Ascending aorta (tissue), 2 donors: ENCODE results near the gene DENND10. TPM values are rescaled to one million over a fixed set of nuclear protein-coding genes. Genes with fewer than 3 reads are reported as not detected.
"Not testable (repeated sequence)": the region's sequence is repeated elsewhere in the genome, so short reads cannot be mapped to it uniquely, and the experiment has no call there.

ENCODE experiments used
- DNase-seq, 2 donors: peaks; one replicate each; pipeline ENCODE4 v3.0.0-alpha.2; 2019; ENCODE audit warnings: low spot score in 2 of 2
- H3K27ac ChIP-seq, 2 donors: fragments of 200-600 bp; sonication (generic); one replicate each; pipeline ENCODE4 v1.5.1; 2016 to 2017; ENCODE audit warnings: mild to moderate bottlenecking in 1 of 2
- H3K27me3 ChIP-seq: fragments of 200-600 bp; sonication (generic); one replicate; pipeline ENCODE4 v1.5.1; 2017
- H3K36me3 ChIP-seq, 2 donors: fragments of 200-600 bp; sonication (generic); one replicate each; pipeline ENCODE4 v1.5.1; 2016
- H3K4me1 ChIP-seq, 2 donors: fragments of 200-600 bp; sonication (generic); one replicate each; pipeline ENCODE4 v1.5.1; 2016 to 2017; ENCODE audit warnings: mild to moderate bottlenecking in 1 of 2
- H3K4me3 ChIP-seq, 2 donors: fragments of 200-600 bp; sonication (generic); one replicate each; pipeline ENCODE4 v1.5.1; 2016 to 2017; ENCODE audit warnings: mild to moderate bottlenecking in 1 of 2
- H3K9me3 ChIP-seq, 2 donors: fragments of 200-600 bp; sonication (generic); one replicate each; pipeline ENCODE4 v1.5.1; 2016
- CTCF ChIP-seq, 3 experiments: fragments of 200-600 bp in 2 of 3; fragments of 450-650 bp in 1 of 3; sonication (generic) in 2 of 3; IDR thresholded peaks; one replicate each; pipeline ENCODE4 v1.5.1; 2016 to 2019; ENCODE audit warnings: antibody characterized with exemption in 3 of 3, mild to moderate bottlenecking in 1 of 3, moderate library complexity in 1 of 3
- intact Hi-C: fragments of 100-400 bp; cut with DNase I; formaldehyde crosslinking; loops from one replicate; pipeline ENCODE4 v1.15.1; 2023
- total RNA-seq: library from RNA; depleted of rRNA; stranded (reverse); fragments of >200 nt; gene quantifications from one replicate; pipeline ENCODE4 v1.1.0, GENCODE V29; 2016

The DENND10 gene
- total RNA-seq, 1 donor from 2014 or later = 85.1 TPM

GRCh38 chr10:119100434-119101238 is 3.3 kb upstream of the DENND10 start:
- DNase-seq = no peak
- Histone ChIP-seq H3K27ac (no peak overlapping the region), H3K4me3 (no peak overlapping the region), H3K9me3 (no peaks in the 10 kb centered on the region), H3K4me1 (no peaks in the 10 kb centered on the region), H3K36me3 (no peaks in the 10 kb centered on the region), H3K27me3 (no peaks in the 10 kb centered on the region)
- TF ChIP-seq CTCF (IDR thresholded peaks at IDR 0.05) = no peak
- intact Hi-C loops = loop anchor here (5.0 kb wide), 1 partner anchor 497 kb away; the partner anchor contains the start of gene TIAL1

GRCh38 chr10:119101366-119102098 is 2.4 kb upstream of the DENND10 start:
- H3K27ac ChIP-seq = no peak overlapping the region
- no peaks in the 10 kb centered on the region for H3K27me3 ChIP-seq
- H3K4me3 ChIP-seq = no peak overlapping the region
- no peak for TF ChIP-seq CTCF (IDR thresholded peaks at IDR 0.05)
- no peak for DNase-seq
- intact Hi-C loops = loop anchor here (2.0 to 5.0 kb wide), 2 partner anchors 63 to 496 kb away; partner anchors contain the start of genes SFXN4 and TIAL1
- no peaks in the 10 kb centered on the region for H3K36me3 ChIP-seq
- H3K9me3 ChIP-seq = no peaks in the 10 kb centered on the region
- H3K4me1 ChIP-seq = no peaks in the 10 kb centered on the region

GRCh38 chr10:119103241-119103902 is 541 bp upstream of the DENND10 start:
- no peaks in the 10 kb centered on the region for H3K4me1 ChIP-seq
- no peaks in the 10 kb centered on the region for H3K27me3 ChIP-seq
- peak overlapping the region; percentile 98 to 100 for H3K4me3 ChIP-seq
- H3K9me3 ChIP-seq = no peaks in the 10 kb centered on the region
- peak overlapping the region; percentile 43 to 76 for H3K27ac ChIP-seq
- no peak for TF ChIP-seq CTCF (IDR thresholded peaks at IDR 0.05)
- no peak for DNase-seq
- intact Hi-C loops = loop anchor here (2.0 to 5.0 kb wide), 2 partner anchors 61 to 494 kb away; partner anchors contain the start of genes SFXN4 and TIAL1
- H3K36me3 ChIP-seq = peaks cover 3 to 7% of the 10 kb centered on the region in 2 donors

DNA sequence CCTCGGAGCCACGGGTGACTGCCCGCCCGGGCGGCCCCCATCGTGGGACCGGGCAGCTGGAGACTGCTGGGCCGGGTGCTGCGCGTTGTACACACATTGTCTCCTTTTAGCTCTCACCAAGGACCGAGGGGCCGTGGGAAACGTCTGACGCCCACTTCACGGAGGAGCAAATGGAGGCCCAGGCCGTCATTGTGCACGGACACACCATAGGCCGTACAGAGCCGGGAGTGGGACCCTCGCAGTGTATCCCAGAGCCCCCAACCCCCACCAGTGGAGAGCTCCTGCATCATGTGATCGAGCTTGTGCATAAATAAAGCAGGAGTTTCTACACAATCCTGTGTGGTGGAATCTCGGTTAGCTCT is 722 bp downstream of the DENND10 start:
- Histone ChIP-seq H3K27me3 (no peaks in the 10 kb centered on the region), H3K27ac (peak overlapping the region in 1 of 2 donors; percentile 76), H3K4me1 (no peaks in the 10 kb centered on the region), H3K9me3 (no peaks in the 10 kb centered on the region), H3K4me3 (peak overlapping the region; percentile 98 to 100), H3K36me3 (peaks cover 14 to 17% of the 10 kb centered on the region in 2 donors)
- DNase-seq = peak in 1 of 2 donors; percentile 64
- no peak for TF ChIP-seq CTCF (IDR thresholded peaks at IDR 0.05)
- intact Hi-C loops = loop anchor here (1.0 to 5.0 kb wide), 3 partner anchors 24 to 493 kb away; partner anchors contain the start of genes CACUL1, EIF3A and TIAL1

DNA sequence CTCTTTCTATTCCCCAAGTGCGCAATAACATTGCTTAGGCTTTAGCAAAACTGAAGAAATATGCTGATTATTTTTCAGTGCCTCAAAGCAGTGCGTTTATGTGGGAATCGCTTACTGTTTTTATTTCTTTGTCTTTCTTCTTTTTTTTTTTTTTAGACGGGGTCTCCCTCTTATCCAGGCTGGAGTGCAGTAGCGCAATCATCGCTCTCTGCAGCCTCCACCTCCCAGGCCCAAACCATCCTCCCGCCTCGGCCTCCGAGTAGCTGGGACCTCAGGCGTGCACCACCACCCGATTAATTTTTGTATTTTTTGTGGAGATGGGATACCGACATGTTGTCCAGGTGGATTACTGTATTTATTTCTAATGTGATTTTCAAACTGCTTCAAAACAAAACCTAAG is 1.2 kb downstream of the DENND10 start:
- Histone ChIP-seq H3K36me3 (peaks cover 18 to 22% of the 10 kb centered on the region in 2 donors), H3K9me3 (no peaks in the 10 kb centered on the region), H3K27ac (no peak overlapping the region), H3K4me3 (peak overlapping the region; percentile 98 to 100), H3K27me3 (no peaks in the 10 kb centered on the region), H3K4me1 (no peaks in the 10 kb centered on the region)
- intact Hi-C loops = loop anchor here (2.0 kb wide), 1 partner anchor 350 kb away; the partner anchor contains the start of gene CACUL1
- no peak for TF ChIP-seq CTCF (IDR thresholded peaks at IDR 0.05)
- no peak for DNase-seq

- not testable (repeated sequence) for H3K9me3 ChIP-seq, H3K4me1 ChIP-seq, DNase-seq, H3K4me3 ChIP-seq, H3K27ac ChIP-seq, H3K27me3 ChIP-seq
- H3K36me3 ChIP-seq = peaks cover 22 to 30% of the 10 kb centered on the region in 2 donors
- intact Hi-C loops = loop anchor here (2.0 kb wide), 1 partner anchor 351 kb away; the partner anchor contains the start of gene CACUL1
These were observed 2.0 kb downstream of the DENND10 start for GRCh38 chr10:119105899-119106298.

GRCh38 chr10:119107106-119107505 is 3.2 kb downstream of the DENND10 start:
- H3K9me3 ChIP-seq, H3K27me3 ChIP-seq, H3K4me1 ChIP-seq, H3K27ac ChIP-seq, H3K4me3 ChIP-seq, DNase-seq, intact Hi-C loops: not testable (repeated sequence)
- peaks cover 22 to 40% of the 10 kb centered on the region in 2 donors for H3K36me3 ChIP-seq

- H3K36me3 ChIP-seq = peaks cover 25 to 45% of the 10 kb centered on the region in 2 donors
- intact Hi-C loops, H3K9me3 ChIP-seq: not testable (repeated sequence)
These were observed 3.9 kb downstream of the DENND10 start for GRCh38 chr10:119107771-119108170.

More at GRCh38 chr10:119107771-119108170, 3.9 kb downstream of the DENND10 start:
- H3K27me3 ChIP-seq, H3K4me3 ChIP-seq, H3K4me1 ChIP-seq, H3K27ac ChIP-seq, DNase-seq: not testable (repeated sequence)
